Small intestine (tissue), 7 donors: ENCODE measurements around the gene PRKAR1B. TPM values are rescaled to one million over a fixed set of nuclear protein-coding genes. Genes with fewer than 3 reads are reported as not detected.

Experiments
- DNase-seq, 2 donors: peaks; one replicate each; pipeline versions ENCODE4 v3.0.0 to v3.0.0-alpha.2; 2013
- FAIRE-seq: peaks from 2 replicates; lab custom pipeline; 2012; peaks lifted over from hg19 to GRCh38; lab: Jason Lieb, UNC
- H3K27ac ChIP-seq, 3 donors: one replicate each; pipeline ENCODE4 v1.5.1; 2013; ENCODE audit warnings: low read length in 2 of 3, mild to moderate bottlenecking in 2 of 3, control low read depth in 1 of 3, inconsistent platforms in 1 of 3, low read depth in 1 of 3, moderate library complexity in 1 of 3
- H3K27me3 ChIP-seq, 3 donors: one replicate each; pipeline ENCODE4 v1.6.1; 2013; ENCODE audit warnings: low read length in 3 of 3, inconsistent platforms in 1 of 3; ENCODE audit not compliant: control insufficient read depth in 3 of 3, insufficient read depth in 3 of 3
- H3K36me3 ChIP-seq, 3 donors: one replicate each; pipeline ENCODE4 v1.6.1; 2013; ENCODE audit warnings: low read length in 3 of 3, inconsistent platforms in 1 of 3, low read depth in 1 of 3, mild to moderate bottlenecking in 1 of 3, moderate library complexity in 1 of 3; ENCODE audit not compliant: control insufficient read depth in 3 of 3, insufficient read depth in 2 of 3
- H3K4me1 ChIP-seq, 3 donors: one replicate each; pipeline ENCODE4 v1.6.1; 2013; ENCODE audit warnings: low read length in 2 of 3, inconsistent platforms in 1 of 3, low read depth in 1 of 3, mild to moderate bottlenecking in 1 of 3, moderate library complexity in 1 of 3; ENCODE audit not compliant: control insufficient read depth in 3 of 3, insufficient read depth in 2 of 3
- H3K4me3 ChIP-seq, 3 donors: one replicate each; pipeline ENCODE4 v1.5.1; 2013; ENCODE audit warnings: low read length in 3 of 3, control low read depth in 1 of 3, inconsistent platforms in 1 of 3, low read depth in 1 of 3, mild to moderate bottlenecking in 1 of 3, moderate library complexity in 1 of 3
- H3K9me3 ChIP-seq, 2 donors: one replicate each; pipeline ENCODE4 v1.6.1; 2013; ENCODE audit warnings: low read depth in 1 of 2, low read length in 1 of 2; ENCODE audit not compliant: control insufficient read depth in 2 of 2, insufficient read depth in 1 of 2
- WGBS, 3 donors: extraction: QIAGEN DNeasy Blood & Tissue Kit; methylation state at CpG; one replicate each; pipeline ENCODE4 v1.1.7; 2013; 5-methylcytosine and 5-hydroxymethylcytosine counted together
- polyA plus RNA-seq, 4 donors: library from polyadenylated mRNA; stranded (reverse) in 3 of 4; unstranded in 1 of 4; fragments of 200-250 nt in 3 of 4; fragments of 120-200 nt in 1 of 4; gene quantifications; one replicate each; pipeline versions ENCODE4 v1.2.1 to v1.2.3, GENCODE V29; 2013
- donor health status: healthy with polysubstance abuse.
- donor health status: control.
- donor health status: control.
- donor health status: Bipolar disorder and iron deficiency.
- donor health status: healthy.

The PRKAR1B gene
- polyA plus RNA-seq, 4 donors: 9.5 to 32.3 (median 18.6) TPM

- FAIRE-seq (no peak), DNase-seq (no peak)
- 91 to 93% (median 93%) methylated on average over 21 to 26 of the region's 26 CpGs for WGBS, 3 donors
- H3K4me3 ChIP-seq: no peak overlapping the region
- H3K9me3 ChIP-seq: no peaks in the 10 kb centered on the region
- no peaks in the 10 kb centered on the region for H3K4me1 ChIP-seq
- H3K36me3 ChIP-seq: peaks cover 0 to 64% (median 0%) of the 10 kb centered on the region in 3 donors
- no peaks in the 10 kb centered on the region for H3K27me3 ChIP-seq
- no peak overlapping the region for H3K27ac ChIP-seq
Measured at GRCh38 chr7:564176-564865, 162.8 kb downstream of the PRKAR1B start.

DNA sequence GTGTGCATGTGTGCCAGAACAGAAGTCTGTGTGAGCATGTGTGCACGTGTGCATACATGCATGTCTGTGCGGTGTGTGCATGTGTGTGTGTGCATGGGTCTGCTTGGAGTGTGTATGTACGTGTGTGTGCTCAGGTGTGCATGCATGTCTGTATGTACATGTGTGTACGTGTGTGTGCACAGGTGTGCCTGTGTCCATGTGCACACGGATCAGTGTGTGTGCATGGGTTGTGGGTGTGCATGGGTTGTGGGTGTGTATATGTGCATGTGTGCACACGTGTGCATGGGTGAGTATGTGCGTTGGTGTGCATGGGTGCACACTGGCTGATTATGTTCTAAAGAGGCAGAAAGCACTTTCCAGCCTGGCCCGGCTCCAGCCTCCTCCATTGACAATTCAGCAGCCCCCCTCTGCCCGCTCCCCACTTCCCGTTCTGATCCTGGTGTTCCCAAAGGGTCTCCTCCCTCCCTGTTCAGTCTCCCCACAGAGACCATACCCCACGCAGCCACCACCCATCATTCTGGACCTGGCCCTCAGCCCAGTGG, 163.4 kb downstream of the PRKAR1B start:
- peaks cover 0 to 65% (median 0%) of the 10 kb centered on the region in 3 donors for H3K36me3 ChIP-seq
- FAIRE-seq (no peak), DNase-seq (no peak)
- H3K9me3 ChIP-seq: no peaks in the 10 kb centered on the region
- no peaks in the 10 kb centered on the region for H3K27me3 ChIP-seq
- no peaks in the 10 kb centered on the region for H3K4me1 ChIP-seq
- 93 to 97% (median 96%) methylated on average over 11 of the region's 11 CpGs for WGBS, 3 donors
- no peak overlapping the region for H3K4me3 ChIP-seq
- H3K27ac ChIP-seq: no peak overlapping the region

GRCh38 chr7:562789-563628, 164.1 kb downstream of the PRKAR1B start:
- no peaks in the 10 kb centered on the region for H3K27me3 ChIP-seq
- no peaks in the 10 kb centered on the region for H3K9me3 ChIP-seq
- no peaks in the 10 kb centered on the region for H3K4me1 ChIP-seq
- FAIRE-seq (no peak), DNase-seq (no peak)
- 93 to 94% (median 94%) methylated on average over 17 of the region's 17 CpGs for WGBS, 3 donors
- no peak overlapping the region for H3K4me3 ChIP-seq
- no peak overlapping the region for H3K27ac ChIP-seq
- peaks cover 0 to 60% (median 0%) of the 10 kb centered on the region in 3 donors for H3K36me3 ChIP-seq

GRCh38 chr7:562374-562675, 164.8 kb downstream of the PRKAR1B start:
- Histone ChIP-seq H3K4me3 (no peak overlapping the region), H3K9me3 (peaks cover 0 to under 1% of the 10 kb centered on the region in 2 donors), H3K27ac (no peak overlapping the region), H3K36me3 (peaks cover 0 to 65% (median 0%) of the 10 kb centered on the region in 3 donors), H3K4me1 (no peaks in the 10 kb centered on the region), H3K27me3 (no peaks in the 10 kb centered on the region)
- DNase-seq (no peak), FAIRE-seq (no peak)
- 77 to 86% (median 86%) methylated on average over 7 of the region's 7 CpGs for WGBS, 3 donors

DNA sequence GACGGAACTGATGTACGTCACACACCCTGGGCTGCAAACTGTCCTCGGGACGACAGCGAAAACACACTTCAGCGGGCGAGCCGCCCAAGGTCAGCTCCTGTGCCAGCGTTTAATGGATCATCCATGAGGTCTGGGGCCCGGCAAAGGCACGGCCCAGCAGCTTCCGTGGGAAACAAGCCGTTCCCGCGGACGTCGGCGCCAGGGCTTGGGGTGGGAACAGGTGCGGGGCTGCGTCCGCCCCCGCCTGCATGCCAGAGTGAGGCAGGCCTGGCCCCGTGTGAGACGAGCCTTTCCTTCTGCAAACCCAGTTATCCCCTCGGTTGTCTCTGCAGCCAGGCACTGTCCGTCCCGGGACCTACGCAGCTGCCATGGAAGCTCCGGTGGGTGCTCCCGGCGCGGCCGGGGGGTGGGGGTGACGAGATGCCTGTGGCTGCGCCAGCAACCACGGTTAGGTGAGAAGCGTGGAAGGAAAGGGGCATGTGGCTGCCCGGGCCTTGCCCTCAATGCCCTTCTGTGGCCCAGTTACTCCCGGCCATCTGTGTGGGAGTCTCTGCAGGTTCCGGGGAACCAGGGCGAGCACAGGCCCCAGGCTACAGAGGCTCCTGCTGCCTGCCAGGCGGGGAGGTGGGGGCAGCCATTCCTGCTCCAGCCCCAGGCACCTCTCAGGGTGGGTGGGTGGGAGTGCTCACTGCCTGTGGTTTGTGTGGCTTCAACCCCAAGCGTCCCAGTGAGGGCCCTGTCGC, 165.3 kb downstream of the PRKAR1B start:
- no peak for FAIRE-seq
- peak in 1 of 2 donors; percentile 61 for DNase-seq
- Histone ChIP-seq H3K27me3 (no peaks in the 10 kb centered on the region), H3K36me3 (peaks cover 0 to 70% (median 0%) of the 10 kb centered on the region in 3 donors), H3K4me1 (no peaks in the 10 kb centered on the region), H3K9me3 (peaks cover 0 to 5% of the 10 kb centered on the region in 2 donors), H3K4me3 (no peak overlapping the region), H3K27ac (no peak overlapping the region)
- 82 to 92% (median 84%) methylated on average over 42 to 44 of the region's 44 CpGs for whole genome bisulfite sequencing, 3 donors

DNA sequence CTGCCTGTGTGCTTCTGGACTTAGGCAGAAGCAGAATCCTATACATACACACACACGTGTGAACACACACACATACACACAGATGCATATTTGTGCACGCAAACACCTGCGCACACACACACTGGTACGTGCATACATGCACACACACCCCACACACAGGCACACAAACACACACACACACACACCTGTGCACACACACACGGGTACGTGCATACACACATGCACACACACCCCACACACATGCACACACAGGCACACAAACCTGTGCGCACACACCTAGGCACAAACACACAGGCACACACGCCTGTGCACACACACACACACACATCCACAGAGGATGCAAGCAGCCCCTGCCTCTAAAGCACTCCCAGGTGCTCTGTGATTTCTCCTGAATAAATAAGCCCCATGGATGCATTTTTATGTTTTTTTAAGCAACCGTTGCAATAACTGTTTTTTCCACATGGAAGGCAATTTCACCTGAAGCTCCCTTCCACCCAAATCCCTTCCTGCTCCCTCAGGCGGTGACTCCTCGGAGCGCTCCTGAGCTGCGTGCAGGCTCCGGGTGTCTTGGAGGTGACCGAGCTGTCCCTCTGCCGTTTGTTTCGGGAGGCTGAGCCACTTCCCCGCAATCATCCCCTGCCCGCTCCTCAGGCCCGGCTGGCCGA, 166.0 kb downstream of the PRKAR1B start:
- DNase-seq (no peak), FAIRE-seq (no peak)
- H3K36me3 ChIP-seq: peaks cover 0 to 74% (median 0%) of the 10 kb centered on the region in 3 donors
- WGBS, 3 donors: 88 to 89% (median 88%) methylated on average over 21 of the region's 21 CpGs
- H3K9me3 ChIP-seq: peaks cover 0 to 5% of the 10 kb centered on the region in 2 donors
- no peak overlapping the region for H3K4me3 ChIP-seq
- H3K27me3 ChIP-seq: no peaks in the 10 kb centered on the region
- no peak overlapping the region for H3K27ac ChIP-seq
- no peaks in the 10 kb centered on the region for H3K4me1 ChIP-seq

- H3K4me3 ChIP-seq: no peak overlapping the region
- peaks cover 0 to 8% of the 10 kb centered on the region in 2 donors for H3K9me3 ChIP-seq
- H3K27me3 ChIP-seq: no peaks in the 10 kb centered on the region
- H3K27ac ChIP-seq: no peak overlapping the region
- WGBS, 3 donors: 92 to 96% (median 95%) methylated on average over 15 to 21 of the region's 21 CpGs
- FAIRE-seq: no peak
- DNase-seq: no peak
- H3K4me1 ChIP-seq: no peaks in the 10 kb centered on the region
- peaks cover 0 to 71% (median 0%) of the 10 kb centered on the region in 3 donors for H3K36me3 ChIP-seq
Measured at GRCh38 chr7:559396-559705, 167.7 kb downstream of the PRKAR1B start.

DNA sequence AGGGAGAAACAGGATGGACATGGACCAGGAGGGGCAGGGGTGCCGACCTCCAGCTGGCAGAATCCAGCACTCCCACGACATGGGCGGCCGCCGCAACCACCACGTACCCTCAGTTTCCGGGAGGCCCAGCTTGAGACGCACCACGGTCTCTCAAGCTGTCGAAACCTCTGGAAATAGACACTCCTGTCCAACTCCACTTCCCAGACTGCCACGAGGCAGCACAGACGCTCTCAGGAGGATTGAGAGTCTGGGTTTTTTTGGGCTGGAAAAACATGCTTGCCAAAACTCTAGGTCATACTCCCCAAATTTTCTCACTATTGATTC, 169.6 kb downstream of the PRKAR1B start:
- H3K4me1 ChIP-seq: peaks cover 0 to 16% (median 0%) of the 10 kb centered on the region in 3 donors
- H3K9me3 ChIP-seq: peaks cover 0 to 8% of the 10 kb centered on the region in 2 donors
- FAIRE-seq (no peak), DNase-seq (no peak)
- 91 to 100% (median 93%) methylated on average over 12 of the region's 12 CpGs for WGBS, 3 donors
- H3K27ac ChIP-seq: no peak overlapping the region
- no peaks in the 10 kb centered on the region for H3K27me3 ChIP-seq
- peaks cover 0 to 59% (median 0%) of the 10 kb centered on the region in 3 donors for H3K36me3 ChIP-seq
- H3K4me3 ChIP-seq: no peak overlapping the region
